ENCODE results near the gene PDSS2.

Gene PDSS2

GRCh38 chr6:107216197-107216933, 243.0 kb downstream of the PDSS2 start:
- H4K20me1 ChIP-seq (ENCODE audit: insufficient read depth, low read length, poor library complexity, severe bottlenecking): no peaks in the 10 kb centered on the region
- H3K79me2 ChIP-seq (ENCODE audit: insufficient read depth, low read length): no peaks in the 10 kb centered on the region
- H3K36me3 ChIP-seq (ENCODE audit: insufficient read depth, low read length): no peaks in the 10 kb centered on the region

GRCh38 chr6:107215334-107215733, 244.0 kb downstream of the PDSS2 start:
- no peaks in the 10 kb centered on the region; the same call in 1 of the 2 replicates for H3F3A ChIP-seq (ENCODE audit: low read depth)
- no peaks in the 10 kb centered on the region for H3K9me2 ChIP-seq (replicated peaks; ENCODE audit: low read depth, low read length)
- no peaks in the 10 kb centered on the region for H4K20me1 ChIP-seq (ENCODE audit: insufficient read depth, low read length, poor library complexity, severe bottlenecking)
- H3K79me2 ChIP-seq (ENCODE audit: insufficient read depth, low read length): no peaks in the 10 kb centered on the region
- no peak for TF ChIP-seq CTCF (conservative IDR thresholded peaks at IDR 0.05; ENCODE audit: low read length)
- H3K36me3 ChIP-seq (ENCODE audit: insufficient read depth, low read length): no peaks in the 10 kb centered on the region
- no peak overlapping the region for H3K4me3 ChIP-seq (ENCODE audit: low read length, poor library complexity, severe bottlenecking)
- H3K4me2 ChIP-seq (ENCODE audit: low read depth, low read length, poor library complexity, severe bottlenecking): no peak overlapping the region
- H3K9me3 ChIP-seq (ENCODE audit: insufficient read depth, low read depth, low read length): no peaks in the 10 kb centered on the region
- no peak overlapping the region for H2AFZ ChIP-seq (ENCODE audit: low read length)
- H3K9ac ChIP-seq (ENCODE audit: low read depth, low read length, poor library complexity, severe bottlenecking): no peak overlapping the region
- H3K27me3 ChIP-seq (ENCODE audit: insufficient read depth, low read length, poor library complexity, severe bottlenecking): no peaks in the 10 kb centered on the region
- H3K4me1 ChIP-seq (ENCODE audit: insufficient read depth, low read length, poor library complexity, severe bottlenecking): no peaks in the 10 kb centered on the region

More at GRCh38 chr6:107216197-107216933, 243.0 kb downstream of the PDSS2 start:
- TF ChIP-seq EZH2phosphoT487 (IDR thresholded peaks at IDR 0.05; ENCODE audit: borderline replicate concordance) (no peak), CTCF (conservative IDR thresholded peaks at IDR 0.05; ENCODE audit: low read length) (no peak)
- no peaks in the 10 kb centered on the region for H3K4me1 ChIP-seq (ENCODE audit: insufficient read depth, low read length, poor library complexity, severe bottlenecking)
- no peaks in the 10 kb centered on the region for H3K9me2 ChIP-seq (replicated peaks; ENCODE audit: low read depth, low read length)
- H3K4me3 ChIP-seq (ENCODE audit: low read length, poor library complexity, severe bottlenecking): no peak overlapping the region
- no peaks in the 10 kb centered on the region for H3K27me3 ChIP-seq (ENCODE audit: insufficient read depth, low read length, poor library complexity, severe bottlenecking)
- H3K9ac ChIP-seq (ENCODE audit: low read depth, low read length, poor library complexity, severe bottlenecking): no peak overlapping the region
- no peaks in the 10 kb centered on the region for H3K9me3 ChIP-seq (ENCODE audit: insufficient read depth, low read depth, low read length)
- H3F3A ChIP-seq (ENCODE audit: low read depth): no peaks in the 10 kb centered on the region; the same call in 1 of the 2 replicates
- no peak overlapping the region for H3K4me2 ChIP-seq (ENCODE audit: low read depth, low read length, poor library complexity, severe bottlenecking)
- H2AFZ ChIP-seq (ENCODE audit: low read length): no peak overlapping the region

- Histone ChIP-seq H2AFZ (ENCODE audit: low read length) (no peak overlapping the region), H3K27me3 (ENCODE audit: insufficient read depth, low read length, poor library complexity, severe bottlenecking) (no peaks in the 10 kb centered on the region), H3K9me2 (replicated peaks; ENCODE audit: low read depth, low read length) (no peaks in the 10 kb centered on the region), H3K9me3 (ENCODE audit: insufficient read depth, low read depth, low read length) (no peaks in the 10 kb centered on the region), H3K4me3 (ENCODE audit: low read length, poor library complexity, severe bottlenecking) (no peak overlapping the region), H3K4me2 (ENCODE audit: low read depth, low read length, poor library complexity, severe bottlenecking) (no peak overlapping the region), H3K4me1 (ENCODE audit: insufficient read depth, low read length, poor library complexity, severe bottlenecking) (no peaks in the 10 kb centered on the region), H4K20me1 (ENCODE audit: insufficient read depth, low read length, poor library complexity, severe bottlenecking) (no peaks in the 10 kb centered on the region), H3F3A (ENCODE audit: low read depth) (no peaks in the 10 kb centered on the region; the same call in 1 of the 2 replicates), H3K9ac (ENCODE audit: low read depth, low read length, poor library complexity, severe bottlenecking) (no peak overlapping the region), H3K79me2 (ENCODE audit: insufficient read depth, low read length) (no peaks in the 10 kb centered on the region), H3K36me3 (ENCODE audit: insufficient read depth, low read length) (no peaks in the 10 kb centered on the region)
- TF ChIP-seq CTCF (conservative IDR thresholded peaks at IDR 0.05; ENCODE audit: low read length) (no peak), EZH2phosphoT487 (IDR thresholded peaks at IDR 0.05; ENCODE audit: borderline replicate concordance) (no peak)
Observed at GRCh38 chr6:107214655-107215054, 244.7 kb downstream of the PDSS2 start.
